IMR-90 (cell line): ENCODE measurements around the gene COL2A1. TPM values are rescaled to one million over a fixed set of nuclear protein-coding genes. Genes with fewer than 3 reads are reported as not detected.

Experiments
- ATAC-seq: fragments of 200-7000 bp; cut with Tn5 transposase; 2 replicates; pipeline ENCODE4 v1.9.1; 2020; ENCODE audit warnings: low read depth, mild to moderate bottlenecking, moderate library complexity
- BruUV-seq: library from RNA; stranded (reverse); fragments of 400-500 nt; replicated peaks from 2 replicates; lab custom pipeline; 2021; lab: Mats Ljungman, UMichigan
- CTCF ChIA-PET: fragments of 300-600 bp; formaldehyde crosslinking; extraction: SDS; loops from one replicate; lab custom pipeline; 2021; ENCODE audit warnings: antibody characterized with exemption; lab: Yijun Ruan, JAX
- POLR2A ChIA-PET: fragments of 300-600 bp; sonication (Branson Sonifier 250); formaldehyde crosslinking; loops from one replicate; lab custom pipeline; 2022; ENCODE audit warnings: antibody characterized with exemption; ENCODE audit not compliant: unreplicated experiment; lab: Charles Lee
- DNase-seq: peaks from one replicate; pipeline ENCODE4 v3.0.0; 2013
- H2AFZ ChIP-seq: replicated peaks from 2 replicates; pipeline ENCODE3; 2013; ENCODE audit warnings: low read length, mild to moderate bottlenecking; ENCODE audit not compliant: poor library complexity
- H2AK5ac ChIP-seq: 2 replicates; pipeline ENCODE4 v1.6.1; 2013; ENCODE audit warnings: low read depth, low read length, inconsistent platforms
- H2AK9ac ChIP-seq: replicated peaks from 2 replicates; pipeline ENCODE3; 2013; ENCODE audit warnings: mild to moderate bottlenecking, low read depth, low read length, moderate library complexity; ENCODE audit not compliant: poor library complexity
- H2BK120ac ChIP-seq: 2 replicates; pipeline ENCODE4 v1.6.1; 2013; ENCODE audit warnings: low read depth, low read length, inconsistent platforms
- H2BK15ac ChIP-seq: 3 replicates; pipeline ENCODE4 v1.6.1; 2013; ENCODE audit warnings: low read depth, low read length, inconsistent platforms
- H2BK20ac ChIP-seq: 2 replicates; pipeline ENCODE4 v1.6.1; 2013; ENCODE audit warnings: low read depth, mild to moderate bottlenecking, inconsistent platforms, low read length, moderate library complexity
- H2BK5ac ChIP-seq: 2 replicates; pipeline ENCODE4 v1.6.1; 2013; ENCODE audit warnings: mild to moderate bottlenecking, low read depth, low read length, inconsistent platforms; ENCODE audit not compliant: poor library complexity, severe bottlenecking
- H3K14ac ChIP-seq: replicated peaks from 2 replicates; pipeline ENCODE4 v1.6.1; 2013; ENCODE audit warnings: low read depth, low read length, inconsistent platforms
- H3K18ac ChIP-seq: 2 replicates; pipeline ENCODE4 v1.6.1; 2013; ENCODE audit warnings: low read depth, low read length, control low read depth
- H3K23ac ChIP-seq: 2 replicates; pipeline ENCODE4 v1.6.1; 2013; ENCODE audit warnings: low read depth, low read length, inconsistent platforms
- H3K27ac ChIP-seq: 2 replicates; pipeline ENCODE4 v1.5.1; 2013; ENCODE audit warnings: mild to moderate bottlenecking, control low read depth, low read length; ENCODE audit not compliant: insufficient read depth
- H3K27me3 ChIP-seq: 2 replicates; pipeline ENCODE4 v1.6.1; 2013; ENCODE audit warnings: low read length; ENCODE audit not compliant: control insufficient read depth, insufficient read depth
- H3K36me3 ChIP-seq: 2 replicates; pipeline ENCODE4 v1.6.1; 2013; ENCODE audit warnings: low read length, mixed read lengths; ENCODE audit not compliant: control insufficient read depth, insufficient read depth
- H3K4ac ChIP-seq: 2 replicates; pipeline ENCODE4 v1.6.1; 2013; ENCODE audit warnings: low read depth, low read length, inconsistent platforms
- H3K4me1 ChIP-seq: 2 replicates; pipeline ENCODE4 v1.6.1; 2013; ENCODE audit warnings: low read length, mixed read lengths; ENCODE audit not compliant: control insufficient read depth, insufficient read depth
- H3K4me2 ChIP-seq: 2 replicates; pipeline ENCODE4 v1.6.1; 2013; ENCODE audit warnings: low read depth, mild to moderate bottlenecking, control low read depth, low read length, moderate library complexity
- H3K4me3 ChIP-seq: 2 replicates; pipeline ENCODE4 v1.5.1; 2013; ENCODE audit warnings: low read depth, mild to moderate bottlenecking, control low read depth, low read length, moderate library complexity; ENCODE audit not compliant: insufficient read depth
- H3K56ac ChIP-seq: 2 replicates; pipeline ENCODE4 v1.6.1; 2013; ENCODE audit warnings: low read length, inconsistent platforms; ENCODE audit not compliant: insufficient read depth; ENCODE audit errors: extremely low read depth
- H3K79me1 ChIP-seq, 2 experiments: 2 replicates each; pipeline ENCODE4 v1.6.1; 2013; ENCODE audit warnings: low read length in 2 of 2, inconsistent platforms in 1 of 2, low read depth in 1 of 2
- H3K9ac ChIP-seq: 2 replicates; pipeline ENCODE4 v1.6.1; 2013; ENCODE audit warnings: low read depth, low read length, control low read depth
- H3K9me1 ChIP-seq: 2 replicates; pipeline ENCODE4 v1.6.1; 2013; ENCODE audit warnings: low read length, inconsistent platforms; ENCODE audit not compliant: insufficient read depth
- H3K9me3 ChIP-seq: 2 replicates; pipeline ENCODE4 v1.6.1; 2013; ENCODE audit warnings: low read length; ENCODE audit not compliant: control insufficient read depth, insufficient read depth
- H4K20me1 ChIP-seq: 2 replicates; pipeline ENCODE4 v1.6.1; 2013; ENCODE audit warnings: low read length, inconsistent platforms; ENCODE audit not compliant: insufficient read depth
- H4K5ac ChIP-seq: 2 replicates; pipeline ENCODE4 v1.6.1; 2013; ENCODE audit warnings: mild to moderate bottlenecking, low read depth, low read length, control low read depth
- H4K8ac ChIP-seq, 2 experiments: 2 replicates each; pipeline ENCODE4 v1.6.1; 2013; ENCODE audit warnings: low read depth in 2 of 2, low read length in 2 of 2, control low read depth in 1 of 2, inconsistent platforms in 1 of 2
- H4K91ac ChIP-seq: 2 replicates; pipeline ENCODE4 v1.6.1; 2013; ENCODE audit warnings: low read depth, low read length, inconsistent platforms; ENCODE audit not compliant: insufficient read depth
- CEBPB ChIP-seq: IDR thresholded peaks from 2 replicates; pipeline ENCODE4 v1.6.1; 2012; ENCODE audit warnings: low read depth, low read length, improper control_type of control experiment
- CTCF ChIP-seq: conservative IDR thresholded peaks from 2 replicates; pipeline ENCODE4 v1.5.1; 2012; ENCODE audit warnings: mild to moderate bottlenecking, low read depth, low read length, improper control_type of control experiment
- MAFK ChIP-seq: IDR thresholded peaks from 2 replicates; pipeline ENCODE4 v1.6.1; 2012; ENCODE audit warnings: low read depth, low read length, improper control_type of control experiment
- NFE2L2 ChIP-seq: fragments of 150-350 bp; IDR thresholded peaks from 2 replicates; pipeline ENCODE4 v1.6.1; 2016; ENCODE audit warnings: low read depth, mild to moderate bottlenecking, low read length
- RAD21 ChIP-seq: IDR thresholded peaks from 2 replicates; pipeline ENCODE4 v1.6.1; 2012; ENCODE audit warnings: low read length, improper control_type of control experiment
- SMC3 ChIP-seq: fragments of 150-350 bp; IDR thresholded peaks from 2 replicates; pipeline ENCODE4 v1.6.1; 2016; ENCODE audit warnings: low read depth, mild to moderate bottlenecking, antibody characterized with exemption, low read length, moderate library complexity
- WGBS, 2 experiments: methylation state at CpG; one replicate each; pipeline versions ENCODE4 v1.1.5 to v1.1.7; 2013; ENCODE audit warnings: missing lambda C conversion rate in 2 of 2; ENCODE audit not compliant: insufficient read length in 1 of 2; ENCODE audit errors: extremely low coverage in 2 of 2; 5-methylcytosine and 5-hydroxymethylcytosine counted together
- dilution Hi-C: fragments of 300-500 bp; cut with HindIII; formaldehyde crosslinking; loops from one replicate; pipeline ENCODE4 v1.14.3; 2018; ENCODE audit warnings: low sequenced_read_pairs; ENCODE audit not compliant: unreplicated experiment
- in situ Hi-C: fragments of 300-500 bp; cut with MboI; formaldehyde crosslinking; loops from 3 replicates; pipeline ENCODE4 v1.14.3; 2019; ENCODE audit warnings: low sequenced_read_pairs, inconsistent platforms, mixed read lengths
- intact Hi-C: fragments of 100-400 bp; cut with micrococcal nuclease; formaldehyde crosslinking; loops from 2 replicates; pipeline ENCODE4 v1.10.0; 2022
- polyA plus RNA-seq, 3 experiments: library from polyadenylated mRNA; depleted of rRNA; stranded (reverse); fragments of >200 nt; gene quantifications; 2 replicates each; pipeline ENCODE4 v1.2.3, GENCODE V29; 2012; ENCODE audit warnings: low replicate concordance in 1 of 3
- total RNA-seq: library from RNA; depleted of rRNA; stranded (reverse); fragments of >200 nt; gene quantifications from 2 replicates; pipeline ENCODE4 v1.2.3, GENCODE V29; 2012

Gene COL2A1
- total and polyA plus RNA-seq, 2 of the 4 experiments (the other 2 are of a cell fraction), result 0.05 TPM; not detected in 1

- Histone ChIP-seq H3K4me3 (no peak overlapping the region), H4K91ac (no peak overlapping the region), H3K79me1 (no peaks in the 10 kb centered on the region), H2BK5ac (no peak overlapping the region), H2AFZ (no peak overlapping the region), H3K9me1 (no peaks in the 10 kb centered on the region), H2BK20ac (no peak overlapping the region), H3K18ac (no peak overlapping the region), H3K4ac (no peak overlapping the region), H3K23ac (no peak overlapping the region), H2BK15ac (no peak overlapping the region), H3K36me3 (no peaks in the 10 kb centered on the region), H3K56ac (no peak overlapping the region), H3K4me2 (no peak overlapping the region), H4K8ac (no peak overlapping the region), H3K9me3 (peaks cover 2% of the 10 kb centered on the region; the same call in 1 of the 2 replicates), H3K27ac (no peak overlapping the region), H2AK9ac (no peak overlapping the region), H3K4me1 (no peaks in the 10 kb centered on the region), H4K5ac (no peak overlapping the region), H2BK120ac (no peak overlapping the region), H3K14ac (no peak overlapping the region), H4K20me1 (no peaks in the 10 kb centered on the region), H3K27me3 (peaks cover 71% of the 10 kb centered on the region), H3K9ac (no peak overlapping the region), H2AK5ac (no peak overlapping the region)
- TF ChIP-seq NFE2L2, result no peak
- no peak for TF ChIP-seq CTCF
- TF ChIP-seq CEBPB, result no peak
- TF ChIP-seq MAFK, result no peak
- TF ChIP-seq RAD21, result no peak
- no peak for TF ChIP-seq SMC3
- dilution Hi-C loops, result no loop called here
- ChIA-PET CTCF (no interaction called here), POLR2A (no interaction called here)
- no CpG with 5 or more reads among the region's 8 CpGs for WGBS, 2 experiments
- BruUV-seq, result no TSS peak
- in situ Hi-C loops, result no loop called here
- intact Hi-C loops, result no loop called here
- DNase-seq (no peak), ATAC-seq (no peak)
These were observed 7.8 kb upstream of the COL2A1 start for GRCh38 chr12:48012070-48012469.
